ENCODE measurements around the gene UBQLN2. TPM values are rescaled to one million over a fixed set of nuclear protein-coding genes. Genes with fewer than 3 reads are reported as not detected.

The UBQLN2 gene
- total RNA-seq, 1 donor from 2014 or later, result 41.2 TPM

DNA sequence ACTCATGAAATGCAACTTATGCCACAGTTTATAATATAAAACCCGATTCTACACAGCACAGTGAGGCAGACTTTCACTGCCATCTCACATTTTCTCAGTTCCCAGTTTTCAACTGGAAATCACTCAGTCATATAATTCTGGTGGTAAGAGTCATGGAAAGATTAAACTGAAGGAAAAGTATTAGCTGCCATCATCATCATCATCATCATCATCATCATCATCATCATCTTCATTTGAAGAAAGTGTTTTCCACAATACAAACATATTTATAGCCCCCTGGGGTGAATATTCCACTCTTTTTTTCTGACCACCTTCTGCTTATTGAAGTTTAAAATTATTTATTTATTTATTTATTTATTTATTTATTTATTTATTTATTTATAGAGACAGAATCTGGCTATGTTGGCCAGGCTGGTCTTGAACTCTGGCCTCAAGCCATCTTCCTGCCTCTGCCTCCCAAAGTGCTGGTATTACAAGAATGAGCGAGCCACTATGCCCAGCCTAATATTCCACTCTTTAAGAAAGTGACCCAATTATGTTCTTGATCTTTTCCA is 6.0 kb upstream of the UBQLN2 start:
- no peaks in the 10 kb centered on the region for H3K36me3 Mint-ChIP-seq

GRCh38 chrX:56564164-56564885 is 898 bp downstream of the UBQLN2 start:
- DNase-seq (ENCODE audit: extremely low spot score, unreplicated experiment), result no peak
- Mint-ChIP-seq H3K36me3 (no peaks in the 10 kb centered on the region), H3K4me1 (ENCODE audit: unreplicated experiment) (peaks cover 7% of the 10 kb centered on the region), H3K9me3 (no peaks in the 10 kb centered on the region), H3K27me3 (no peaks in the 10 kb centered on the region), H3K27ac (peak overlapping the region; percentile 95), H3K4me3 (peak overlapping the region; percentile 90)
- TF ChIP-seq, protein P1, sequence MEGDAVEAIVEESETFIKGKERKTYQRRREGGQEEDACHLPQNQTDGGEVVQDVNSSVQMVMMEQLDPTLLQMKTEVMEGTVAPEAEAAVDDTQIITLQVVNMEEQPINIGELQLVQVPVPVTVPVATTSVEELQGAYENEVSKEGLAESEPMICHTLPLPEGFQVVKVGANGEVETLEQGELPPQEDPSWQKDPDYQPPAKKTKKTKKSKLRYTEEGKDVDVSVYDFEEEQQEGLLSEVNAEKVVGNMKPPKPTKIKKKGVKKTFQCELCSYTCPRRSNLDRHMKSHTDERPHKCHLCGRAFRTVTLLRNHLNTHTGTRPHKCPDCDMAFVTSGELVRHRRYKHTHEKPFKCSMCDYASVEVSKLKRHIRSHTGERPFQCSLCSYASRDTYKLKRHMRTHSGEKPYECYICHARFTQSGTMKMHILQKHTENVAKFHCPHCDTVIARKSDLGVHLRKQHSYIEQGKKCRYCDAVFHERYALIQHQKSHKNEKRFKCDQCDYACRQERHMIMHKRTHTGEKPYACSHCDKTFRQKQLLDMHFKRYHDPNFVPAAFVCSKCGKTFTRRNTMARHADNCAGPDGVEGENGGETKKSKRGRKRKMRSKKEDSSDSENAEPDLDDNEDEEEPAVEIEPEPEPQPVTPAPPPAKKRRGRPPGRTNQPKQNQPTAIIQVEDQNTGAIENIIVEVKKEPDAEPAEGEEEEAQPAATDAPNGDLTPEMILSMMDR (conservative IDR thresholded peaks at IDR 0.05), result no peak

More for the DNA sequence above, 6.0 kb upstream of the UBQLN2 start:
- H3K4me3 Mint-ChIP-seq, result no peak overlapping the region
- no peak overlapping the region for H3K27ac Mint-ChIP-seq
- no peaks in the 10 kb centered on the region for H3K27me3 Mint-ChIP-seq
- no peaks in the 10 kb centered on the region for H3K4me1 Mint-ChIP-seq (ENCODE audit: unreplicated experiment)
- DNase-seq (ENCODE audit: extremely low spot score, unreplicated experiment), result no peak
- TF ChIP-seq, protein P1 (conservative IDR thresholded peaks at IDR 0.05), result no peak
- H3K9me3 Mint-ChIP-seq, result no peaks in the 10 kb centered on the region

DNA sequence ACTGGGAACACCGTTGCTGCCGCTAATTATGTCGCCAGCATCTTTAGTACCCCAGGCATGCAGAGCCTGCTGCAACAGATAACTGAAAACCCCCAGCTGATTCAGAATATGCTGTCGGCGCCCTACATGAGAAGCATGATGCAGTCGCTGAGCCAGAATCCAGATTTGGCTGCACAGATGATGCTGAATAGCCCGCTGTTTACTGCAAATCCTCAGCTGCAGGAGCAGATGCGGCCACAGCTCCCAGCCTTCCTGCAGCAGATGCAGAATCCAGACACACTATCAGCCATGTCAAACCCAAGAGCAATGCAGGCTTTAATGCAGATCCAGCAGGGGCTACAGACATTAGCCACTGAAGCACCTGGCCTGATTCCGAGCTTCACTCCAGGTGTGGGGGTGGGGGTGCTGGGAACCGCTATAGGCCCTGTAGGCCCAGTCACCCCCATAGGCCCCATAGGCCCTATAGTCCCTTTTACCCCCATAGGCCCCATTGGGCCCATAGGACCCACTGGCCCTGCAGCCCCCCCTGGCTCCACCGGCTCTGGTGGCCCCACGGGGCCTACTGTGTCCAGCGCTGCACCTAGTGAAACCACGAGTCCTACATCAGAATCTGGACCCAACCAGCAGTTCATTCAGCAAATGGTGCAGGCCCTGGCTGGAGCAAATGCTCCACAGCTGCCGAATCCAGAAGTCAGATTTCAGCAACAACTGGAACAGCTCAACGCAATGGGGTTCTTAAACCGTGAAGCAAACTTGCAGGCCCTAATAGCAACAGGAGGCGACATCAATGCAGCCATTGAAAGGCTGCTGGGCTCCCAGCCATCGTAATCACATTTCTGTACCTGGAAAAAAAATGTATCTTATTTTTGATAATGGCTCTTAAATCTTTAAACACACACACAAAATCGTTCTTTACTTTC is 1.8 kb downstream of the UBQLN2 start:
- Mint-ChIP-seq H3K9me3 (no peaks in the 10 kb centered on the region), H3K4me3 (peak overlapping the region; percentile 90), H3K4me1 (ENCODE audit: unreplicated experiment) (peaks cover 7% of the 10 kb centered on the region), H3K27ac (peak overlapping the region; percentile 95), H3K27me3 (no peaks in the 10 kb centered on the region), H3K36me3 (no peaks in the 10 kb centered on the region)
- DNase-seq (ENCODE audit: extremely low spot score, unreplicated experiment), result no peak
- TF ChIP-seq, protein P1 (conservative IDR thresholded peaks at IDR 0.05), result no peak

GRCh38 chrX:56569378-56570057 is 6.1 kb downstream of the UBQLN2 start:
- Mint-ChIP-seq H3K4me1 (ENCODE audit: unreplicated experiment) (peaks cover 3% of the 10 kb centered on the region), H3K4me3 (no peak overlapping the region), H3K9me3 (no peaks in the 10 kb centered on the region), H3K36me3 (no peaks in the 10 kb centered on the region), H3K27ac (no peak overlapping the region), H3K27me3 (no peaks in the 10 kb centered on the region)
- TF ChIP-seq, protein P1 (conservative IDR thresholded peaks at IDR 0.05), result no peak
- no peak for DNase-seq (ENCODE audit: extremely low spot score, unreplicated experiment)

DNA sequence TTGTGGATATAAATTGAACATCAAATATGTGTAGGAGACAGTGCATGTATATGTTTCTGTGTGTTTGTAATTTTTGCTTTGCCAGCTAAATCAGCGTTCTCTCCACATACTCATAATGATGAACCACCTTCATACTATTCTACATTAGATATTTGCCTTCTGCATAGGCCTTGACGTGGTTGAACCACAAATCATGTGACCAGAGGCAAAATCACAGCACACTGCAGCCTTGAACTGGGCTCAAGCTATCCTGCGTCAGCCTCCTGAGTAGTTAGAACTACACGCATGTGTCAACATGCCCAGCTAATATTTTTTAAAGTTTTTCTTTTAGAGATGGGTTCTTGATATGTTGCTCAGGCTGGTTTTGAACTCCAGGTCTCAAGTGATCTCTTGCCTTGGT is 9.5 kb downstream of the UBQLN2 start:
- TF ChIP-seq, protein P1 (conservative IDR thresholded peaks at IDR 0.05), result no peak
- H3K27me3 Mint-ChIP-seq, result no peaks in the 10 kb centered on the region
- no peak overlapping the region for H3K27ac Mint-ChIP-seq
- no peaks in the 10 kb centered on the region for H3K9me3 Mint-ChIP-seq
- peaks cover 10% of the 10 kb centered on the region for H3K36me3 Mint-ChIP-seq
- DNase-seq (ENCODE audit: extremely low spot score, unreplicated experiment), result no peak
- peaks cover 3% of the 10 kb centered on the region for H3K4me1 Mint-ChIP-seq (ENCODE audit: unreplicated experiment)
- no peak overlapping the region for H3K4me3 Mint-ChIP-seq
